ENCODE measurements around the gene ADTRP.

The ADTRP gene

GRCh38 chr6:11754625-11755271 is 23.9 kb downstream of the ADTRP start:
- no peak for DNase-seq

- DNase-seq = no peak
These were observed 24.8 kb downstream of the ADTRP start for GRCh38 chr6:11753798-11754197.

GRCh38 chr6:11752360-11752759 is 26.2 kb downstream of the ADTRP start:
- no peak for DNase-seq

GRCh38 chr6:11750682-11751081 is 27.9 kb downstream of the ADTRP start:
- no peak for DNase-seq

- no peak for DNase-seq
These were observed 29.9 kb downstream of the ADTRP start for GRCh38 chr6:11748591-11749210.

GRCh38 chr6:11747021-11747420 is 31.6 kb downstream of the ADTRP start:
- no peak for DNase-seq

GRCh38 chr6:11744753-11745152 is 33.9 kb downstream of the ADTRP start:
- no peak for DNase-seq

- DNase-seq = no peak
These were observed 34.5 kb downstream of the ADTRP start for GRCh38 chr6:11744101-11744500.

- DNase-seq = no peak
These were observed 37.7 kb downstream of the ADTRP start for GRCh38 chr6:11740875-11741274.

- DNase-seq = no peak
These were observed 39.8 kb downstream of the ADTRP start for GRCh38 chr6:11738661-11739375.

- DNase-seq = no peak
These were observed 40.4 kb downstream of the ADTRP start for GRCh38 chr6:11738234-11738633.

- DNase-seq = no peak
These were observed 42.0 kb downstream of the ADTRP start for GRCh38 chr6:11736601-11737000.

GRCh38 chr6:11734861-11735613 is 43.6 kb downstream of the ADTRP start:
- DNase-seq = no peak

GRCh38 chr6:11732036-11732631 is 46.5 kb downstream of the ADTRP start:
- no peak for DNase-seq

GRCh38 chr6:11731423-11731822 is 47.2 kb downstream of the ADTRP start:
- no peak for DNase-seq

- peak; percentile 11 for DNase-seq
These were observed 48.0 kb downstream of the ADTRP start for GRCh38 chr6:11730641-11731040.

GRCh38 chr6:11729076-11729475 is 49.5 kb downstream of the ADTRP start:
- no peak for DNase-seq

GRCh38 chr6:11727998-11728961 is 50.3 kb downstream of the ADTRP start:
- no peak for DNase-seq

GRCh38 chr6:11727346-11727997 is 51.1 kb downstream of the ADTRP start:
- DNase-seq = no peak

GRCh38 chr6:11724286-11724685 is 54.3 kb downstream of the ADTRP start:
- DNase-seq = no peak
